Transverse colon (tissue), 4 donors: Measurements from ENCODE around the gene TPBG.
"Not testable (repeated sequence)": the region's sequence is repeated elsewhere in the genome, so short reads cannot be mapped to it uniquely, and the experiment has no call there.

ENCODE experiments used
- POLR2AphosphoS5 ChIP-seq, 3 donors: sonication (generic); formaldehyde crosslinking; IDR thresholded peaks; one replicate each; pipeline ENCODE4 v1.6.1; 2016; ENCODE audit warnings: antibody characterized with exemption in 3 of 3
- TF ChIP-seq, protein P1 (sequence below), 5 experiments: fragments of 200-600 bp in 3 of 5; fragments of 450-650 bp in 2 of 5; sonication (generic) in 3 of 5; IDR thresholded peaks; 1 replicate in 2 of 5; 2 replicates in 3 of 5; pipeline ENCODE4 v1.5.1; 2016 to 2017; ENCODE audit warnings: antibody characterized with exemption in 5 of 5, inconsistent platforms in 3 of 5, mild to moderate bottlenecking in 2 of 5, moderate library complexity in 1 of 5

DNA sequence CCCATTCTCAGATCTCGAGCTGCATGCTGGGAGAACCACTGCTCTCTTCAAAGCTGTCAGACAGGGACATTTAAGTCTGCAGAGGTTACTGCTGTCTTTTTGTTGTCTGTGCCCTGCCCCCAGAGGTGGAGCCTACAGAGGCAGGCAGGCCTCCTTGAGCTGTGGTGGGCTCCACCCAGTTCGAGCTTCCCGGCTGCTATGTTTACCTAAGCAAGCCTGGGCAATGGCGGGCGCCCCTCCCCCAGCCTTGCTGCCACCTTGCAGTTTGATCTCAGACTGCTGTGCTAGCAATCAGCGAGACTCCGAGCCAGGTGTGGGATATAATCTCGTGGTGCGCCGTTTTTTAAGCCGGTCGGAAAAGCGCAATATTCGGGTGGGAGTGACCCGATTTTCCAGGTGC is 31.2 kb downstream of the TPBG start:
- TF ChIP-seq POLR2AphosphoS5 (IDR thresholded peaks at IDR 0.05), result not testable (repeated sequence)
- TF ChIP-seq, protein P1, sequence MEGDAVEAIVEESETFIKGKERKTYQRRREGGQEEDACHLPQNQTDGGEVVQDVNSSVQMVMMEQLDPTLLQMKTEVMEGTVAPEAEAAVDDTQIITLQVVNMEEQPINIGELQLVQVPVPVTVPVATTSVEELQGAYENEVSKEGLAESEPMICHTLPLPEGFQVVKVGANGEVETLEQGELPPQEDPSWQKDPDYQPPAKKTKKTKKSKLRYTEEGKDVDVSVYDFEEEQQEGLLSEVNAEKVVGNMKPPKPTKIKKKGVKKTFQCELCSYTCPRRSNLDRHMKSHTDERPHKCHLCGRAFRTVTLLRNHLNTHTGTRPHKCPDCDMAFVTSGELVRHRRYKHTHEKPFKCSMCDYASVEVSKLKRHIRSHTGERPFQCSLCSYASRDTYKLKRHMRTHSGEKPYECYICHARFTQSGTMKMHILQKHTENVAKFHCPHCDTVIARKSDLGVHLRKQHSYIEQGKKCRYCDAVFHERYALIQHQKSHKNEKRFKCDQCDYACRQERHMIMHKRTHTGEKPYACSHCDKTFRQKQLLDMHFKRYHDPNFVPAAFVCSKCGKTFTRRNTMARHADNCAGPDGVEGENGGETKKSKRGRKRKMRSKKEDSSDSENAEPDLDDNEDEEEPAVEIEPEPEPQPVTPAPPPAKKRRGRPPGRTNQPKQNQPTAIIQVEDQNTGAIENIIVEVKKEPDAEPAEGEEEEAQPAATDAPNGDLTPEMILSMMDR (IDR thresholded peaks at IDR 0.05), result not testable (repeated sequence)
